ENCODE measurements around the gene BIVM.

- TF ChIP-seq CTCF (IDR thresholded peaks at IDR 0.05) (no peak), PBX3 (IDR thresholded peaks at IDR 0.05) (no peak), EP300 (IDR thresholded peaks at IDR 0.05; ENCODE audit: borderline replicate concordance in 1 of 2, low read depth in 1 of 2, low read length in 1 of 2) (no peak), REST (IDR thresholded peaks at IDR 0.05; ENCODE audit: low read depth, low read length) (no peak), GABPA (IDR thresholded peaks at IDR 0.05; ENCODE audit: low read depth) (no peak), POLR2AphosphoS5 (IDR thresholded peaks at IDR 0.05; ENCODE audit: low read depth, low read length) (no peak), TEAD4 (IDR thresholded peaks at IDR 0.05; ENCODE audit: borderline replicate concordance, insufficient read depth) (no peak), GATA2 (CRISPR knock-in tag; IDR thresholded peaks at IDR 0.05) (no peak), TAF1 (IDR thresholded peaks at IDR 0.05; ENCODE audit: borderline replicate concordance, low read depth, low read length) (no peak)
Observed at GRCh38 chr13:102777736-102778135, 21.2 kb upstream of the BIVM start.

Measured in SK-N-SH (cell line).